ENCODE data around the gene EEF2K. TPM values are rescaled to one million over a fixed set of nuclear protein-coding genes. Genes with fewer than 3 reads are reported as not detected.

EEF2K gene
- polyA plus RNA-seq, 3 donors, result 0.85 to 6.5 (median 1.7) TPM

DNA sequence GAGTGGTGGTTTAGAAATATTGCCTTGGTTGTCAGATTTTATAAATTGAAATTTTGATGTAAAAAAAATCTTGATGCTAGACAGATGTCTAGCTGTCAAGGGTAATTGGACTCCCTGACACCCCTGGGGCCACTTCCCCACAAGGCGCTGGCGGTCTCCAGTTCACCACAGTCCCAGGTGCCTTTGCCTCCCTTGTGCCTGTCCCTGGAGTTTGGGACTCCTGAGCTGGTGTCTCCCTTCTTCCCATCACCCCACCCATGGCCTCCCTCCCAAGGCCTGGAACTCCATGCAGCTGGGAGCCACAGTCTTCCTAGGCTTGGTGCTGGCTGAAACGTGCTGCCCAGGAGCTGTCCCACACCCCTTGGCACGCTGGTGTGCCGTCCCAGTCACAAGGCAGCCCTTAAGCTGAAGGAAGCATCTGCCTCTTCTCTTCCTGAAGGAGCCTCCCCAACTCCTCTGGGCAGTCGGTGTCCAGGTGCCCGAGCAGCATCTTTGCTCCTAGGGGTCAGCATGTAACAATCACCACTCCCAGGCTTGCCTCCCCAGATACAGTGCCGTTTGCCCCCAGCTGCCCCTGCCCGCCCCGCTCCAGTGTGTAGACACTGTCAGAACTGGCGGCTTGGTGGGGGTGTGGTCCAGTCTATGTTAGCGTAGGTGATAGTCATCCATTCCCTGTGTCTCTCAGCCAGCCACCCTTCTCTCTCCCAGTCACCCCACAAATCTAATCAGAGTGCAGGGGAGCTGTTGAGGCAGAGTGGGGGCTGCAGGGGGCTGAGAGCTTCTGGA, 117.3 kb downstream of the EEF2K start:
- no peak overlapping the region for H3K4me3 Mint-ChIP-seq
- 93% methylated on average over 4 of the region's 12 CpGs for WGBS (ENCODE audit: insufficient coverage)

More for the DNA sequence above, 117.3 kb downstream of the EEF2K start:
- peaks cover 0 to 2% (median 0%) of the 10 kb centered on the region in 3 donors for H3K27me3 Mint-ChIP-seq (ENCODE audit: low read depth in 3 of 3)
- peaks cover 80 to 99% of the 10 kb centered on the region in 2 donors for H3K36me3 Mint-ChIP-seq
- no peak overlapping the region for H3K9ac ChIP-seq (ENCODE audit: insufficient read depth, low read length, poor library complexity, severe bottlenecking)
- H3K4me2 ChIP-seq (replicated peaks; ENCODE audit: extremely low read depth, low read length, poor library complexity, severe bottlenecking), result no peak overlapping the region
- no peaks in the 10 kb centered on the region for H3K4me1 ChIP-seq (ENCODE audit: control insufficient read depth in 1 of 2, insufficient read depth in 2 of 2, low read length in 2 of 2)
- H3K4me1 Mint-ChIP-seq, result no peaks in the 10 kb centered on the region
- intact Hi-C loops (cut with micrococcal nuclease), result loop anchor here in 1 of 2 donors (10.0 kb wide), 2 partner anchors 51 to 91 kb away; partner anchors contain the start of gene CDR2
- no peaks in the 10 kb centered on the region for H3K9me3 Mint-ChIP-seq
- TF ChIP-seq, protein P1, sequence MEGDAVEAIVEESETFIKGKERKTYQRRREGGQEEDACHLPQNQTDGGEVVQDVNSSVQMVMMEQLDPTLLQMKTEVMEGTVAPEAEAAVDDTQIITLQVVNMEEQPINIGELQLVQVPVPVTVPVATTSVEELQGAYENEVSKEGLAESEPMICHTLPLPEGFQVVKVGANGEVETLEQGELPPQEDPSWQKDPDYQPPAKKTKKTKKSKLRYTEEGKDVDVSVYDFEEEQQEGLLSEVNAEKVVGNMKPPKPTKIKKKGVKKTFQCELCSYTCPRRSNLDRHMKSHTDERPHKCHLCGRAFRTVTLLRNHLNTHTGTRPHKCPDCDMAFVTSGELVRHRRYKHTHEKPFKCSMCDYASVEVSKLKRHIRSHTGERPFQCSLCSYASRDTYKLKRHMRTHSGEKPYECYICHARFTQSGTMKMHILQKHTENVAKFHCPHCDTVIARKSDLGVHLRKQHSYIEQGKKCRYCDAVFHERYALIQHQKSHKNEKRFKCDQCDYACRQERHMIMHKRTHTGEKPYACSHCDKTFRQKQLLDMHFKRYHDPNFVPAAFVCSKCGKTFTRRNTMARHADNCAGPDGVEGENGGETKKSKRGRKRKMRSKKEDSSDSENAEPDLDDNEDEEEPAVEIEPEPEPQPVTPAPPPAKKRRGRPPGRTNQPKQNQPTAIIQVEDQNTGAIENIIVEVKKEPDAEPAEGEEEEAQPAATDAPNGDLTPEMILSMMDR (IDR thresholded peaks at IDR 0.05), result no peak
- no peaks in the 10 kb centered on the region for H3K27me3 ChIP-seq (ENCODE audit: control insufficient read depth in 2 of 2, insufficient read depth in 2 of 2, low read length in 2 of 2)
- H3K27ac Mint-ChIP-seq, result peak overlapping the region in 2 of 7 donors; percentile 35 to 51
- peaks cover 14% of the 10 kb centered on the region for H4K20me1 ChIP-seq (ENCODE audit: insufficient read depth, low read length)
- H3K4me3 ChIP-seq (replicated peaks in 1 of 3; ENCODE audit: low read depth in 2 of 3, low read length in 3 of 3), result no peak overlapping the region
- DNase-seq, result no peak
- no peak overlapping the region for H2AFZ ChIP-seq (ENCODE audit: insufficient read depth, low read depth, low read length, poor library complexity, severe bottlenecking)
- H3K79me2 ChIP-seq (ENCODE audit: insufficient read depth, low read length), result no peaks in the 10 kb centered on the region
- peak overlapping the region in 1 of 2 donors; percentile 14 for H3K27ac ChIP-seq (ENCODE audit: low read depth in 1 of 2, low read length in 2 of 2)
- H3K9me3 ChIP-seq (replicated peaks in 1 of 2; ENCODE audit: control insufficient read depth in 1 of 2, insufficient read depth in 1 of 2, low read length in 2 of 2), result no peaks in the 10 kb centered on the region
- peaks cover 89 to 97% of the 10 kb centered on the region in 2 donors for H3K36me3 ChIP-seq (replicated peaks in 1 of 2; ENCODE audit: control insufficient read depth in 1 of 2, insufficient read depth in 2 of 2, low read length in 2 of 2)

All from CD14-positive monocyte (primary cell).